GM23248 (cell line): ENCODE results near the gene MBLAC1.

Source experiments
- EZH2 ChIP-seq: fragments of 200-600 bp; sonication (generic); IDR thresholded peaks from 2 replicates; pipeline ENCODE4 v1.6.1; 2018; ENCODE audit warnings: antibody characterized with exemption, mild to moderate bottlenecking; ENCODE audit not compliant: insufficient read depth, poor library complexity, severe bottlenecking
- EZH2phosphoT487 ChIP-seq: fragments of 200-600 bp; sonication (generic); IDR thresholded peaks from 2 replicates; pipeline ENCODE4 v1.6.1; 2018; ENCODE audit warnings: antibody characterized with exemption, moderate library complexity, mild to moderate bottlenecking, low read depth; ENCODE audit not compliant: insufficient read depth

DNA sequence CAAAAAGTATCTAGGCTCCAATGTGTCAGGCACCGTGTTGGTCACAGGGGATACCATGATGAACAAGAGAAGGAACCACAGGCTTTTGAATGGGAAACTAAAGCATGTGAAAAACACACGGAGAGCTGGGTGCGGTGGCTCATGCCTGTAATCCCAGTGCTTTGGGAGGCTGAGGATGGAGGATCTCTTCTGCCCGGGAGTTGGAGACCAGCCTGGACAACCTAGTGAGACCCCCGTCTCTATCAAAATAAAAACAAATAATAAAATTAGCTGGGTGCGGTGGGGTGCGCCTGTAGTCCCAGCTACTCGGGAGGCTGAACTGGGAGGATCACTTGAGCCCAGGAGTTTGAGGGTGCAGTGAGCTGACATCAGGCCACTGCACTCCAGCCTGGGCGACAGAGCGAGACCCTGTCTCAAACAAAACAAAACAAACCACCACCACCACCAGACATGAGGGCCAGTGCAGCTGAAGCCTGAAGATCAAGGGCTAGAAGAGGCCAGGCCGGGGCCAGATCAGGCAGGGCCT, 38.6 kb upstream of the MBLAC1 start:
- TF ChIP-seq EZH2 (no peak), EZH2phosphoT487 (no peak)
